Omental fat pad (tissue), 4 donors: Measurements from ENCODE around the gene PDZRN4. TPM values are rescaled to one million over a fixed set of nuclear protein-coding genes. Genes with fewer than 3 reads are reported as not detected.
"Not testable (repeated sequence)": the region's sequence is repeated elsewhere in the genome, so short reads cannot be mapped to it uniquely, and the experiment has no call there.

Source experiments
- ATAC-seq: fragments of 150-250 bp; one replicate; pipeline ENCODE4 v1.9.1; 2016; ENCODE audit warnings: mild to moderate bottlenecking, moderate library complexity; ENCODE audit not compliant: low FRiP score
- DNase-seq: peaks from one replicate; pipeline ENCODE4 v3.0.0-alpha.2; 2019; ENCODE audit warnings: low spot score
- total RNA-seq, 4 donors: library from RNA; depleted of rRNA; stranded (reverse); fragments of >200 nt; gene quantifications; one replicate each; pipeline ENCODE4 v1.1.0, GENCODE V29; 2016
- TF ChIP-seq, protein P1 (sequence below), 3 donors: fragments of 450-650 bp; IDR thresholded peaks; one replicate each; pipeline ENCODE4 v1.5.1; 2016 to 2017; ENCODE audit warnings: antibody characterized with exemption in 3 of 3, mild to moderate bottlenecking in 3 of 3, moderate library complexity in 2 of 3

The PDZRN4 gene
- total RNA-seq, 4 donors from 2014 or later, result 1.0 to 9.7 (median 4.3) TPM

DNA sequence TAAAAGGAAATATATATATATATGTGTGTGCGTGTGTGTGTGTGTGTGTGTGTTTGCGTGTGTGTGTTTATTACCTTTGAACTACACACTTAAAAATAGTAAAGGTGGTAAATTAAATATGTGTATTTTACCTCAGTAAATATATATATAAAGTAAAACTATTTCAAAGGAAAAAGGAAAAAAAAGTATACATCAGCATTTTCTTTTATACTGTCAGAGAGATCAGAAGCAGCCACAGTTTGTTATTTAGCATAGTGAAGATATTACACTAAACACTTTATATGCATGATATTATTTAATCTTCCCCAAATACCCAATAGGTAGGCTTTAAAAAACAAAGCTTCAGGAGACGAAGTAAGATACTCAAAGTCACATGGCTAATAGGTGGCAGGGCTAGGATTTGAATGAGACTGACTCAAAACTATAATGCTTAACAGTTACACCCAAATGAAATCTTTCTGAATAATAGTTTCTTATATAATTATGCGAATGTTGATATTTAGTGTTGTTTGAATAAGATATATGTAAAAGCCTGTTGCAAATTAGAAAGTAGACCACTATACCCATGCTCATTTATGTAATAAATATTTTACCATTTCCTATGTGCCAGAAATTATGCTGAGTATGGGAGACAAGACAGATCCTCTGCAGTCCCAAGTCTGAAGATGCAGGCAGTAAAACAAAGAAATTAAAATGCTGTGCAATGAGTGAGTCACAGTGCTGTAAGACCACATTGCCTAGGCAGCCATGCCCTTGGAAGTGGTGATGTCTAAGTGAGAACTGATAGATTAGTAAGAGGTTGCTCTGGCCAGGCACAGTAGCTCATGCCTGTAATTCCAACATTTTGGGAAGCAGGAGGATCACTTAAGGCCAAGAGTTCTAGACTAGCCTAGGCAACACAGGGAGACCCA, 66.1 kb downstream of the PDZRN4 start:
- ATAC-seq (no peak), DNase-seq (no peak)
- TF ChIP-seq, protein P1, sequence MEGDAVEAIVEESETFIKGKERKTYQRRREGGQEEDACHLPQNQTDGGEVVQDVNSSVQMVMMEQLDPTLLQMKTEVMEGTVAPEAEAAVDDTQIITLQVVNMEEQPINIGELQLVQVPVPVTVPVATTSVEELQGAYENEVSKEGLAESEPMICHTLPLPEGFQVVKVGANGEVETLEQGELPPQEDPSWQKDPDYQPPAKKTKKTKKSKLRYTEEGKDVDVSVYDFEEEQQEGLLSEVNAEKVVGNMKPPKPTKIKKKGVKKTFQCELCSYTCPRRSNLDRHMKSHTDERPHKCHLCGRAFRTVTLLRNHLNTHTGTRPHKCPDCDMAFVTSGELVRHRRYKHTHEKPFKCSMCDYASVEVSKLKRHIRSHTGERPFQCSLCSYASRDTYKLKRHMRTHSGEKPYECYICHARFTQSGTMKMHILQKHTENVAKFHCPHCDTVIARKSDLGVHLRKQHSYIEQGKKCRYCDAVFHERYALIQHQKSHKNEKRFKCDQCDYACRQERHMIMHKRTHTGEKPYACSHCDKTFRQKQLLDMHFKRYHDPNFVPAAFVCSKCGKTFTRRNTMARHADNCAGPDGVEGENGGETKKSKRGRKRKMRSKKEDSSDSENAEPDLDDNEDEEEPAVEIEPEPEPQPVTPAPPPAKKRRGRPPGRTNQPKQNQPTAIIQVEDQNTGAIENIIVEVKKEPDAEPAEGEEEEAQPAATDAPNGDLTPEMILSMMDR (IDR thresholded peaks at IDR 0.05), result no peak

DNA sequence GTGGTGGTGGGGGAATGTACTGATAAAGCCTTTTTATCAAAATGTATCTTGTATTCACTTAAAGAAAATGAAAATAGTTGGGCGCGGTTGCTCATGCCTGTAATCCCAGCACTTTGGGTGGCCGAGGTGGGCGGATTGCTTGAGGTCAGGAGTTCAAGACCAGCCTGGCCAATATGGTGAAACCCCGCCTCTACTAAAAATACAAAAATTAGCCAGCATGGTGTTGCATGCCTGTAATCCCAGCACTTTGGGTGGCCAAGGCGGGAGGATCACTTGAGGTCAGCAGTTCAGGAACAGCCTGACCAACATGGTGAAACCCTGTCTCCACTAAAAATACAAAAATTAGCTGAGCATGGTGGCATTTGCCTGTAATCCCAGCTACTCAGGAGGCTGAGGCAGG, 75.1 kb downstream of the PDZRN4 start:
- DNase-seq, ATAC-seq: not testable (repeated sequence)

DNA sequence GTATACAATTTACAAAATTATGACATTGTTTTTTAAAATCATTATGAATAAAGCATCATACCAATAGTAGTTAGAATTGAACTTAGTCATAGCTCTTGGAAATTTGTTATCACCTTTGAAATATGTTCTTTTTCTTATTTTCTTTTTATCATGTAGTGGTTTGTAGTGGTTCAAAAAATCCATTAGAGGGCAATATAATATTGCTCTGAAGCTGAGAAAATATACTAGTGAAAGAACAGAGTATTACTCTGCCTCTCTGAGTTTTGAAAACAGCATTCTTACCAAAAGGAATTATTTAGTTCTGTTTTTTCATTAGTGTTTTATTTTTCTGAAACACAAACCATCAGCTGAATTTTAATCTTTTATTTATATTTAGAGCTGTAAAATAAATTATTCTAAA, 76.2 kb downstream of the PDZRN4 start:
- no peak for ATAC-seq
- DNase-seq, result no peak
- TF ChIP-seq, protein P1 (IDR thresholded peaks at IDR 0.05), result no peak

DNA sequence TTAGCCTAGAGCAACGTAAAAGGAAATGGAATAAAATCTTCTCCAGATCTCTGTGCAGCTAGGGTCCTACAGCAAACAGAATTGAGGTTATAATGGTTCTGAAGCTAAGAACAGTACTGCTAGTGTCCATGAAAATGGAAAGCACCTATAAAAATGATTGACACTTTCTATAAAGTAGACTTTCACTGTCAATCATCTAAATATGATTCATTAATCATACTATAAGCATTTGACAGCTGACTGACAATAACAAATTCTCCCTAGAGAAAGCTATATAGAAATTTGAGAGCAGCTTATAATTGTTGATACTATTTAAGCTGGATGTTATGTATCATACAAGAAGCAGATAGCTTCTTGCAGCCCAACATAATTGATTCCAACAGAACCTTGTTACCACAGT, 80.9 kb downstream of the PDZRN4 start:
- DNase-seq (no peak), ATAC-seq (no peak)
- TF ChIP-seq, protein P1 (IDR thresholded peaks at IDR 0.05), result no peak

DNA sequence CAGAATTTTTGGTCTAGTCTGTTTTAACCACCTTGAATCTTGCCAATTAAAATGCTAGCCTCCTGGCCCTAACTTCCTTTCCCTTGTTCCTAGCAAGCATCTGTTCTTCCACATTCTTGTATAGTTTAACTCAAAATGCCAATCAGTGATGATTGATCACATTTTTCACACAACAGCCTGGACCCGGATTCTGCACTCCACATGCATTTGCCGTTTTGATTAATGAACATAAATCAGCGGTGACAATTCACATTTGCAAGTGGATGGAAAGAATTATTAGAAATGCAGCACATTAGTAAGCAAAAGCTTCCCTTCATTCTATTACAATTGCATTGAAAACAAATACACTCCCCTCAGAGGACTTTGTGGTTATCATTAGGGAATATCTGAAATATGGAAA, 83.4 kb downstream of the PDZRN4 start:
- DNase-seq, result no peak
- ATAC-seq, result no peak
- TF ChIP-seq, protein P1 (IDR thresholded peaks at IDR 0.05), result no peak

DNA sequence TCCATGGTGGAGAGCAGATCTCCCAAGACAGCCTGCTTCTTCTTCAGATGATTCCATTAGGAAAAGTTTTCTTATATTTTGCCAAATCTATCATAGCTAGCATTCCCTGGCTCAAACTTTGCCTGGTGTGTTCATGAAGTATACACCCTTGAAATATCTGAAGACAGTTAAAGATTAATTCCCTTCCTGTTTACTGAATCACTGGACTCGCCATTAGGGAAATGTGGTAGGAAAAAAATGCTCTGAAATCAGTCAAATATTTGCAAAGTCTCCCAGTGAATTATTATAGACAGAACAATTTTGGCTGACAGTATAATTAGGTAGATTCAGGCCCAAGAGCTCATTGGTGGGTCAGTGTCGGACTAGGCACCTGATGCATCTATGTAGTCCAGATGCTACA, 86.5 kb downstream of the PDZRN4 start:
- ATAC-seq (peak; percentile 48), DNase-seq (no peak)
- TF ChIP-seq, protein P1 (IDR thresholded peaks at IDR 0.05), result no peak

DNA sequence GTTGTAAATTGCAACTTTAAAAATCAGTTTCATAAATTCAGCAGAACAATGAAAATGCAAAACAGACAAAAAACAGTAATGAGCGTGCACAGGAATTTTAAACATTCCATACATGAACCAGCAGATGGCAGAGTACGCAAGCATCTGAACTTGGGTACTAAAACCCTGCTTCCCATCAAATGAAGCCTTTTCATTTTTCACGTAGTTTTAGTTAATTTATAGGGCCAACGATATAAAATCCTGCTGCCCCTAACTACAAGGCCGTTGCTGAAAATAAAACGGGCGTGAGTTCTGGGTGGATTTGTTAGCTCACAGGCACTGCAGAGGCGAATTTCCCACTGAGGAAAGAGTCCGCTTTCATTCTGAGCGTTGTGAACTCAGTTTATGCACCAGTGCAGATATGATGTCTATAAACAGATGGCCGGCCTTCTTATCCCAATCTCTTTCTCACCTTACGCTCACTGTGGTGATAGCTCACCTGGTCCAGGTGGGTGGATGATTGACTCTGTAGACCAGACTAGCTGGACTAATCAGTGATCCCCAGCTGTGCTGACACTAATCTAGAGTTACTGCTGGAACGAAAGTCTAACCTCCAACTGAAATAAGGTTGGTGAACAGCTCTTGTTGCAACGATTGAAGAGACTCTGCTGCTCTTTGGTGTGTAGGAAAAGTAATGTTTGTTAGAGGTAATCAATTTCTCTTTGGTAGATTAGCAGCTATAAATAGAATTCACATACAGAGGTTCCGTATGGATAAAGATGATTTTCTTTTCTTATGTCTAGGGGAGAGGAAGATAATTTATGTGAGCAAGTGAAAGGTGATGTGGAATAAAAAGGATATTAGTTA, 89.2 kb downstream of the PDZRN4 start:
- DNase-seq (no peak), ATAC-seq (no peak)
- TF ChIP-seq, protein P1 (IDR thresholded peaks at IDR 0.05), result no peak
